SU-DHL-6 (cell line): ENCODE measurements around the gene TOR1A.

Experiments used
- H2AFZ ChIP-seq: fragments of 200-600 bp; sonication (generic); 2 replicates; pipeline ENCODE4 v1.6.1; 2014; ENCODE audit warnings: low read depth, mild to moderate bottlenecking, moderate library complexity, mixed read lengths, antibody characterized with exemption, low read length; ENCODE audit not compliant: severe bottlenecking
- H3F3A ChIP-seq: fragments of 200-600 bp; shearing (Covaris generic); 2 replicates; pipeline ENCODE4 v1.6.0; 2016; ENCODE audit warnings: antibody characterized with exemption, mild to moderate bottlenecking; ENCODE audit not compliant: insufficient read depth
- H3K27ac ChIP-seq: fragments of 200-600 bp; sonication (generic); 2 replicates; pipeline ENCODE4 v1.5.1; 2016; ENCODE audit warnings: low read depth, mild to moderate bottlenecking, low read length, moderate library complexity, mixed read lengths
- H3K27me3 ChIP-seq: fragments of 200-600 bp; sonication (generic), shearing (Covaris generic); 2 replicates; pipeline ENCODE4 v1.6.0; 2014; ENCODE audit warnings: mild to moderate bottlenecking, low read length
- H3K36me3 ChIP-seq: fragments of 200-600 bp; sonication (generic); 2 replicates; pipeline ENCODE4 v1.6.1; 2014; ENCODE audit warnings: mild to moderate bottlenecking, low read length, mixed read lengths
- H3K4me2 ChIP-seq: fragments of 300-600, 200-600 bp; shearing (Covaris generic), sonication (generic); 2 replicates; pipeline ENCODE4 v1.6.0; 2014; ENCODE audit warnings: low read length, low read depth, mild to moderate bottlenecking; ENCODE audit not compliant: poor library complexity, severe bottlenecking
- H3K4me3 ChIP-seq: fragments of 200-600 bp; sonication (generic); 2 replicates; pipeline ENCODE4 v1.5.1; 2014; ENCODE audit warnings: antibody characterized with exemption, low read length, mild to moderate bottlenecking, mixed read lengths; ENCODE audit not compliant: insufficient read depth, poor library complexity, severe bottlenecking
- H3K79me2 ChIP-seq: fragments of 200-600 bp; sonication (generic); 2 replicates; pipeline ENCODE4 v1.6.1; 2014; ENCODE audit warnings: mild to moderate bottlenecking, low read length, moderate library complexity; ENCODE audit not compliant: insufficient read depth
- H3K9ac ChIP-seq: fragments of 200-600 bp; sonication (generic); 2 replicates; pipeline ENCODE4 v1.7.0; 2014; ENCODE audit warnings: mild to moderate bottlenecking, low read length
- H3K9me2 ChIP-seq: fragments of 200-600 bp; sonication (generic); replicated peaks from 2 replicates; pipeline ENCODE4 v1.6.1; 2014; ENCODE audit warnings: low read length; ENCODE audit not compliant: insufficient read depth
- H3K9me3 ChIP-seq: fragments of 200-600 bp; sonication (generic); 2 replicates; pipeline ENCODE4 v1.6.1; 2014; ENCODE audit warnings: low read length, mixed read lengths; ENCODE audit not compliant: insufficient read depth
- H4K20me1 ChIP-seq: fragments of 200-600 bp; sonication (generic); 2 replicates; pipeline ENCODE4 v1.6.1; 2014; ENCODE audit warnings: low read depth, mild to moderate bottlenecking, antibody characterized with exemption, low read length, moderate library complexity, mixed read lengths
- EZH2phosphoT487 ChIP-seq: fragments of 200-600 bp; sonication (generic), shearing (Covaris generic); conservative IDR thresholded peaks from 2 replicates; pipeline ENCODE4 v1.6.1; 2018; ENCODE audit warnings: mild to moderate bottlenecking, antibody characterized with exemption, low read length, moderate library complexity, mixed read lengths
- TF ChIP-seq, protein P1 (sequence below): fragments of 200-600 bp; sonication (generic); IDR thresholded peaks from one replicate; pipeline ENCODE4 v1.5.1; 2017; ENCODE audit warnings: antibody characterized with exemption, mild to moderate bottlenecking, low read length, moderate library complexity; ENCODE audit not compliant: insufficient read depth, poor library complexity, severe bottlenecking

TOR1A gene

GRCh38 chr9:129839324-129840023, 15.5 kb upstream of the TOR1A start:
- Histone ChIP-seq H3K4me3 (no peak overlapping the region), H3K9me3 (no peaks in the 10 kb centered on the region), H3K27ac (no peak overlapping the region), H3K9me2 (no peaks in the 10 kb centered on the region), H4K20me1 (no peaks in the 10 kb centered on the region), H3F3A (no peaks in the 10 kb centered on the region), H3K4me2 (no peak overlapping the region), H2AFZ (no peak overlapping the region), H3K36me3 (no peaks in the 10 kb centered on the region), H3K9ac (no peak overlapping the region), H3K27me3 (no peaks in the 10 kb centered on the region), H3K79me2 (peaks cover 4% of the 10 kb centered on the region)
- TF ChIP-seq EZH2phosphoT487: no peak
- TF ChIP-seq, protein P1, sequence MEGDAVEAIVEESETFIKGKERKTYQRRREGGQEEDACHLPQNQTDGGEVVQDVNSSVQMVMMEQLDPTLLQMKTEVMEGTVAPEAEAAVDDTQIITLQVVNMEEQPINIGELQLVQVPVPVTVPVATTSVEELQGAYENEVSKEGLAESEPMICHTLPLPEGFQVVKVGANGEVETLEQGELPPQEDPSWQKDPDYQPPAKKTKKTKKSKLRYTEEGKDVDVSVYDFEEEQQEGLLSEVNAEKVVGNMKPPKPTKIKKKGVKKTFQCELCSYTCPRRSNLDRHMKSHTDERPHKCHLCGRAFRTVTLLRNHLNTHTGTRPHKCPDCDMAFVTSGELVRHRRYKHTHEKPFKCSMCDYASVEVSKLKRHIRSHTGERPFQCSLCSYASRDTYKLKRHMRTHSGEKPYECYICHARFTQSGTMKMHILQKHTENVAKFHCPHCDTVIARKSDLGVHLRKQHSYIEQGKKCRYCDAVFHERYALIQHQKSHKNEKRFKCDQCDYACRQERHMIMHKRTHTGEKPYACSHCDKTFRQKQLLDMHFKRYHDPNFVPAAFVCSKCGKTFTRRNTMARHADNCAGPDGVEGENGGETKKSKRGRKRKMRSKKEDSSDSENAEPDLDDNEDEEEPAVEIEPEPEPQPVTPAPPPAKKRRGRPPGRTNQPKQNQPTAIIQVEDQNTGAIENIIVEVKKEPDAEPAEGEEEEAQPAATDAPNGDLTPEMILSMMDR: no peak

- H3K9ac ChIP-seq: no peak overlapping the region
- no peaks in the 10 kb centered on the region for H4K20me1 ChIP-seq
- H2AFZ ChIP-seq: no peak overlapping the region
- no peaks in the 10 kb centered on the region for H3K27me3 ChIP-seq
- H3K36me3 ChIP-seq: no peaks in the 10 kb centered on the region
- no peak overlapping the region for H3K4me2 ChIP-seq
- no peaks in the 10 kb centered on the region for H3K9me2 ChIP-seq
- no peak for TF ChIP-seq EZH2phosphoT487
- TF ChIP-seq, protein P1: no peak
- no peak overlapping the region for H3K4me3 ChIP-seq
- no peaks in the 10 kb centered on the region for H3F3A ChIP-seq
- no peaks in the 10 kb centered on the region for H3K9me3 ChIP-seq
- no peak overlapping the region for H3K27ac ChIP-seq
- peaks cover 11% of the 10 kb centered on the region for H3K79me2 ChIP-seq
These were observed 14.8 kb upstream of the TOR1A start for GRCh38 chr9:129838707-129839259.

DNA sequence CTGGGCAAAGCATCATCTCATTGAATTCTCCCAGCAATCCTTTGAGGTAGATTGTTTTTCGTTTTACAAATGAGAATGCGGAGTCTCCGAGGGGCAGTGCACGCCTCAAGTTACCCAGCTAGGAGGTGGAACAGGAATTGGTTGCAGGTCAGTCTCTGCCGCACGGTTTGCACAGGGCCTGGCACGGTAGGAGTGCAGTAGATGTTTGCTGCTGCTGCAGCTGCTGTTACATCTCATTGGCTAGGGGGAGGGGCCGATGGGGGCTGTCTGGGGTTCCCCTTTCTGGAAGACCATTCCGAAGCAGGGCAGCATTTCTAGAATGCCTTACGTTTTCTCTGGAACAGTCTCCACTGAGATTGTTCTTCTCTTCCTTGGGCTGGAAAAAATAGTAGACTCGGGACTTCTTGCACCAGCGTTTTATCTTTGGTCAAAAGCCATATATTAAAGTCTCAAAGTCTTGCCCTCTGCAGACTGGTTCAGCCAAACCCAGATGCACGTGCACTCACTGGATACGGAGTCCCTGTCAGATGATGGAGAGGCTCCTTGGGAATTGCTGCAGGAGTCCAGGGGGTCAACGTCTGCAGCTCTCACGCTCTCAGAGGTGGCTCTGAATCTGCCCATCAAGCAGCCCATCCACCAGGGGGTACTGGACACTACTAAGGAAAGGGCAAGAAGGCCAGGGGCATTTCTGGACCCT, 12.5 kb upstream of the TOR1A start:
- no peaks in the 10 kb centered on the region for H4K20me1 ChIP-seq
- H3K9me3 ChIP-seq: no peaks in the 10 kb centered on the region
- peak overlapping the region; percentile 95 for H3K4me2 ChIP-seq
- H2AFZ ChIP-seq: peak overlapping the region; percentile 30
- H3K9ac ChIP-seq: peak overlapping the region; percentile 75
- TF ChIP-seq EZH2phosphoT487: no peak
- TF ChIP-seq, protein P1: no peak
- H3K36me3 ChIP-seq: peaks cover 5% of the 10 kb centered on the region; the same call in 1 of the 2 replicates
- H3K27me3 ChIP-seq: no peaks in the 10 kb centered on the region
- H3K79me2 ChIP-seq: peaks cover 18% of the 10 kb centered on the region
- no peaks in the 10 kb centered on the region for H3K9me2 ChIP-seq
- no peak overlapping the region for H3K27ac ChIP-seq
- H3K4me3 ChIP-seq: peak overlapping the region; percentile 86
- H3F3A ChIP-seq: no peaks in the 10 kb centered on the region
